Measurements from ENCODE around the gene KIF15.
"Not testable (repeated sequence)": the region's sequence is repeated elsewhere in the genome, so short reads cannot be mapped to it uniquely, and the experiment has no call there.

Gene KIF15

DNA sequence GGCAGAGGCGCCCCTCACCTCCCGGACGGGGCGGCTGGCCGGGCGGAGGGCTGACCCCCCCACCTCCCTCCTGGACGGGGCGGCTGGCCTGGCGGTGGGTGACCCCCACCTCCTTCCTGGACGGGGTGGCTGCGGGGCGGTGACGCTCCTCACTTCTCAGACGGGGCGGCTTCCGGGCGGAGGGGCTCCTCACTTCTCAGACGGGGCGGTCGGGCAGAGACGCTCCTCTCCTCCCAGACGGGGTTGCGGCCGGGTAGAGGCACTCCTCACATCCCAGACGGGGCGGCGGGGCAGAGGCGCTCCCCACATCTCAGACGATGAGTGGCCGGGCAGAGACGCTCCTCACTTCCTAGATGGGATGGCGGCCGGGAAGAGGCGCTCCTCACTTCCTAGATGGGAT is 59.6 kb downstream of the KIF15 start:
- DNase-seq, result not testable (repeated sequence)

DNA sequence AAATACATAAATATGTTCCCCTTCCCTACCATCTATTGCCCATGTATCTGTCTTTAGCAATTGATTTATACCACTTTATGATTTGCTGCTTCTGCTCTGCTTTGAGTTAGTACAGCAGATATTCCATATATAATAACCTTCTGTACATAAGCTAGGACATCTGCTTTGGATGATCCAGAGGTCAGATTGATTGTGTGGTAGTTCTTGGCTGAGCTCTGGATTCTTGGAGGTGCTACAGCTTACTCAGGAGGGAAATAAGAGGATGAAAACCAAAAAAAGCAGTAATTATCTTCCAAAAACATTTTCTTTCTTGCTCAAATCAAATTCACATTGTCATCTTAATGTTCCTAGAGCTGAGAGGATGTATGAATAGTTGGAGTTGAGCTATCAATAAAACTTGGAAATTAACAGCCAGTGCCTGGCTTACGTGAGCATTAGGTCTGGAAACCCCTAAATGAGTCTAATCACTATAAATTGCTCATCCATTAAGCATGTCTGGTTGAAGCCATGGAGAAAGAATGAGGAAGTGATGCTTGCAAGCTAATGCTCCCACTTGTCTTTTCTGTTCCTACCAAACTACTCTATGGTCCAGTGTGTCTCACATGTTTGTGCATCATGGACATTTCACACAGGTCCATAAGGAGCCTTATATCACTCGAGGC is 63.8 kb downstream of the KIF15 start:
- no peak for DNase-seq

DNA sequence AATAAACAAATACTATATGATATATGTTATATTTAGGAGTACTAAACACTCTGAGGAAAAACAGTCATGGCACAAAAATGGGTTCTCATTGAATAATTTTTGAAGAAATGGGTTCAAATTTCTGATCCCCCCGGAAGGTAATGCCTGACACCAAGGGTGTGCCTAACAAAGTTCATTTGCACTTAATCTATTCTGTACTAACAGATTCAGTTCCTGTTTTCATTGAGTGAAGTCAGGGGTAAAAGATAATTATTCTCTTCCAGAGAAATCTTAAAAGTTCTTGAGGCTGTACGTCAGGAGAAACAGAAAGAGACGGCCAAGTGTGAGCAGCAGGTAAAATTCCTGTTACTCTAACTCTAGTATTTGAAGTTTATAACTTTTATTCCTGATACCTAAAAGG is 65.6 kb downstream of the KIF15 start:
- DNase-seq, result no peak

DNA sequence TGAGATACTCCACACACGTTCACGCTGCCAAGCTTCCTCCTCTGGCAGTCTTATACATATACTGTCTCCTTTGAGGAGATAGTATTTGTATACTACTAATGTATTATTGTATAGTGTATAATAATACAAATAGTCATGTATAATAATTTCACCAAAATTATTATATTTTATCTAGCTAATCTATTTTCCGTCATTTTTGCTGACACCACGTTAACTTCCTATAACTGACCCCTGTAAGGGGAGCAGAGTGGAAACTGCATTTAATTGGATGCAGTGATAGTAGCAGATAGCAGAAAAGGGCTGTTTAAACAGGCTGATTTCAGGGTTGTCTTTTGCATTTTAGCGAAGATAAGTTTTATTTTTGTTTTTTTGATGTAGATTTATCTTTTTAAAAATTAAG is 69.6 kb downstream of the KIF15 start:
- no peak for DNase-seq

DNA sequence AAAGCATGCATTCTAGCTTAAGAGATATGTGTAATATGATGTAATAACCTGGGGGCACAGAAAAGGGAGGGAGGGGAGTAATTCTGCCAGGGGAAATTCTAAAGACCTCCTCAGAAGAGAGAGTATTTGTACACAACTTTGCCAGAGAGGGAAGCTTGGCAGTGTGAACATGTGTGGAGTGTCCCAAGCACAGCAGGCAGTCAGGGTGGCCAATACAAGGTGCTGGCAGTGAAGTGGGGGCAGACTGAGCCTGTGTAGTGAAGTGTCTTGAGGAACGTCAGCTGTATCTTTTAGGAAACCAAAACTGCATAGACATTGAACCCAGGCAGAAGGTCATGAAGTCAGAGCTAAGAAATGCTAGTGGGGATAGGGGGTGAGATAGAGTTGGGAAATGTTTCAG is 70.4 kb downstream of the KIF15 start:
- DNase-seq, result no peak

DNA sequence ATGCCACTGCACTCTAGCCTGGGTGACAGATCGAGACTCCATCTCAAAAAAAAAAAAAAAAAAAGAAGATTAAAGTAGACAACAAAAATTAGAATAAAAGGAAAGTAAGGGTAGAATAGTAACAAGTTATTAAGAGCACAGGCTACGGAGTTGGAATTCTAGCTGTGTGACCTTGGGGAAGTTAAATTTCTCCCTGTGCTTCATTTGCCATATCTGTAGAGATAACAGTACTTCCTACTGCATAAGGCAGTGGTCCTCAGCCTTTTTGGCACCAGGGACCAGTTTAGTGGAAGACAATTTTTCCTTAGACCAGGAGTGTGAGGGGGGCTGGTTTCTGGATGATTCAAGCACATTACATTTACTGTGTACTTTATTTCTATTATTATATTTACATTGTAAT is 71.4 kb downstream of the KIF15 start:
- DNase-seq, result no peak

DNA sequence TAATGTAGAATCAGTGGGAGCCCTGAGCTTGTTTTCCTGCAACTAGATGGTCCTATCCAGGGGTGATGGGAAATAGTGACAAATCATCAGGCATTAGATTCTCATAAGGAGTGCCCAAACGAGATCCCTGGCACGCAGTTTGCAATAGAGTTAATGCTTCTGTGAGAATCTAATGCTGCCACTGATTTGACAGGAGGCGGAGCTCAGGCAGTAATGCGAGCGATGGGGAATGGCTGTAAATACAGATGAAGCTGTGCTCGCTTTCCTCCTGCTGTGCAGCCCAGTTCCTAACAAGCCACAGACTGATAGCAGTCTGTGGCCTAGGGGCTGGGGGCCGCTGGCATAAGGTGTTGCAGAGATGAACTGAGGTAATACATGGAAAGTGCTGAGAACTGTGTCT is 71.8 kb downstream of the KIF15 start:
- no peak for DNase-seq

DNA sequence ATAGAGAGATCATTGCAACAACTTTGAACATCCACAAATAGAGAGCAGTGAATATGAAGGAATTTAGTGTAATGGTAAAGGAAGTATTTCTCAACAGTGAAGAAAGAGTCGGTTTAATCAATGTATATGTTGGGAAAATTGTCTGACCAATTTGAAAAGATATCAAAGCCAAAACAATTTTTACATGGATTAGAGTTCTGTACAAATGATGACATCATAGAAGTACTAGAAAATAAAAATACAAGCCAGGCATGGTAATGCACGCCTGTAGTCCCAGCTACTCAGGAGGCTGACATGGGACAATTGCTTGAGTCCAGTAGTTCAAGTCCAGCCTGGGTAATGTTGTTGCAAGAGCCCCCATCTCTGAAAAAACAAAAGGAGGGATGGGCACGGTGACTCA is 74.1 kb downstream of the KIF15 start:
- DNase-seq, result no peak

DNA sequence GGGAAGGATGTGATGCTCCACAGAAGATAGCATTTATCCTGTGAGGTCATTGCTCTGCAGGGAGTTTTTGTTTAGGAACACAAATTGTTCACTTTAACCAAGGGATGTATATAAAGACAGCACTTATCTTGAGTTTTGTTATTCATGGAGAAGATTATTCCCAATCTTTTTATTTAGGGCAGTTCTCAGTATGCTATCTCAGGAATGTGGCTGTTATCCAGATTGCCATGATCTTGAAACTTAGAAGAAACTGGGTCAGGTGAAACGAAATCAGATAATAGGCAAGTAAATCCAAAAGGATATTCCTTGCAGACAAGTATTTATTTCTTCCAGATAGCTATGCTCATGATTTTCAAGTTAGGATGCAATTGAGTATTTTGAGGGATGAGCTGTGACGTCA is 80.8 kb downstream of the KIF15 start:
- DNase-seq, result no peak

DNA sequence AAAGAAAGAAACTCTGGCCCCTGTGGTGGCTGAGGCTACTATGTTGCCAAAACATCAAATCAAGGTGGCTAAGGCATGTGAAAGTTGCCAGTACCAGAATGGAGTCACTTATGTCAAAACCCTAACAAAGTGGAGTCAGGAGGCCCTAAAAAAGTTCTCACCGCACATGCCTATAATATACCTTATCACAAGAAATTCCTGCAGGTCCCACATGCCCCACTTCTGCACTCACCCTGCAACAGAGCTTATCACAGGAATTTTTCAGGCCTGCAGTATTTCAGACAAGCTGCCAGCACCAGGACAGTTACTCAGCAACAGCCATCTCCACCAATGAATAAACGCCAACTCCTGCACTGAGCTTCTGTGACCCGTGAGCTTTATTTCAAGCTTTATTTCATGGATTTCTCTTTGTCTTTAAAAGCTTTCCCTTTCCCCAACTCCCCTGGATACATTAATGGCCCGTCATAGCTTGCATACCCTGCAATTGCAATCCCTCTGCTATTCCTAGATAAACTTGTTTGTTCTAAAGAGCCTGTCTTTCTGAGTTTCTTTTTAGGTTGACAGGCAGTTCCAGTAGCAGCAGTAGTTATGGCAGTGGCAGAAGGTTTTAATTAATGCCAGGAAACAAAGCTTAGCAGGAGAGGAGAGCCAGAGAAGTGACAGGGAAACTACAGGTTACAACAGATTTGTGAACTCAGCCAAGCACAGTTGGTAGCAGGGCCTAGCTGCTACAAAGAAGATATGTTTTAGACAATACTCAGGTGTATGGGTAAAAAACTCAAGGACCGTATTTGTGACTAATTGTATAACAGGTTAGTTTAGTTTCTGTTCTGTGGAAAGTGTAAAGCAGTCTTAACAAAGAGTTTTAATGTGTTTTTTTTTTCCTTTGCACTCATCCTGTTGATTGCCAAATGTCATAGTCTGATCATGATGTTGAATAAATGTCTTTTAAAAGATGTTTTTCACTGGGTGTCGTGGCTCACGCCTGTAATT is 84.2 kb downstream of the KIF15 start:
- DNase-seq, result no peak

DNA sequence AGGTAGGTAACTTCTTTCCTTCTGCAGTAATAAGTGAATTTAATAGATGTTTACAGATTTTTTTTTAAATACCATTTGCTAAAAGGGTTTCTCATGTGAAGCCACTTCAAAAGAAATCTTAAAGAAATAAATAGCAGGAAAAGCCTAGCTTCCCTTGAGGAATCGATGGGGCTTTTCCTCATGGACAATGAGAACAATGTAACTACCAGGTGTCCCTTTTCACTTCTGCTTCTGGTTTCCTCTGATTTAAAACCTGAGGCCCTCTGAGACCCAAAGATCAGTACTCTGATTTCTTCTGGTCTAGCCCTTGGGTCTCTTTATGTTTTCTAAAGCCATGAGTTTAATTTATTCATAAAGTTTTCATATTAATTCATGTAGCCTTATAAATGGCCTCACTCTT is 87.0 kb downstream of the KIF15 start:
- DNase-seq, result no peak

DNA sequence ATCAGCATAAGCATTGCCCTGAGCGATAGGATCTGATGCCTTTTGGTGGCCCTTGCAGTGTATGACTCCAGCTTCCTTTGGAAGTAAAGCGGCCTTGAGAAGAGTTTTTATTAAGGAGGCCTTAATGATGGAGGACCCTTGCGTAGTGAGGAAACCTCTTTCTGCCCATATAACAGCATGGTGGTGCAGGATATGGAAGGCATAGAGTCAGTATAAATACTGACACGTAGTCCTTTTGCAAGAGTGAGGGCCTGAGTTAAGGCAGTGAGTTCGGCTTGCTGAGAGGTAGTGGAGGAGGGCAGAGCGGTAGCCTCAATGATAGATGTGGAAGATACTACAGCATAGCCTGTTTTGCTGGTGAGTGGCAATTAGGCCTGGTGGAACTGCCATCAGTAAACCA is 95.1 kb downstream of the KIF15 start:
- not testable (repeated sequence) for DNase-seq

DNA sequence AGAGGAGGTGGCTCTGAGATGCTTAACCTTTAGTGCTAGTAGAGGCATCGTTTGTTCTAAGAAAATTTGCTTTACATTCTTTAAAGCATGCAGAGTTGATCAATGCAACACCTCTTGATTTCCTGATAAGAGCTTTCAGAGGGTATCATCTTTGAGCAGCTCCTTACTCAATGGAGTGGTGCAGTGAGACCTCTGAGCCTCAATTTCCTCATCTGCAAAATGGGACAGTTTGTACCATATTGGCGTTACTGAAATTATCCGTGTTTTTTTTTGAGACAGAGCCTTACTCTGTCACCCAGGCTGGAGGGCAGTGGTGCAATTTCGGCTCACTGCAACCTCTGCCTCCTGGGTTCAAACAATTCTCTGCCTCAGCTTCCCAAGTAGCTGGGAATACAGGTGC is 98.5 kb downstream of the KIF15 start:
- no peak for DNase-seq

DNA sequence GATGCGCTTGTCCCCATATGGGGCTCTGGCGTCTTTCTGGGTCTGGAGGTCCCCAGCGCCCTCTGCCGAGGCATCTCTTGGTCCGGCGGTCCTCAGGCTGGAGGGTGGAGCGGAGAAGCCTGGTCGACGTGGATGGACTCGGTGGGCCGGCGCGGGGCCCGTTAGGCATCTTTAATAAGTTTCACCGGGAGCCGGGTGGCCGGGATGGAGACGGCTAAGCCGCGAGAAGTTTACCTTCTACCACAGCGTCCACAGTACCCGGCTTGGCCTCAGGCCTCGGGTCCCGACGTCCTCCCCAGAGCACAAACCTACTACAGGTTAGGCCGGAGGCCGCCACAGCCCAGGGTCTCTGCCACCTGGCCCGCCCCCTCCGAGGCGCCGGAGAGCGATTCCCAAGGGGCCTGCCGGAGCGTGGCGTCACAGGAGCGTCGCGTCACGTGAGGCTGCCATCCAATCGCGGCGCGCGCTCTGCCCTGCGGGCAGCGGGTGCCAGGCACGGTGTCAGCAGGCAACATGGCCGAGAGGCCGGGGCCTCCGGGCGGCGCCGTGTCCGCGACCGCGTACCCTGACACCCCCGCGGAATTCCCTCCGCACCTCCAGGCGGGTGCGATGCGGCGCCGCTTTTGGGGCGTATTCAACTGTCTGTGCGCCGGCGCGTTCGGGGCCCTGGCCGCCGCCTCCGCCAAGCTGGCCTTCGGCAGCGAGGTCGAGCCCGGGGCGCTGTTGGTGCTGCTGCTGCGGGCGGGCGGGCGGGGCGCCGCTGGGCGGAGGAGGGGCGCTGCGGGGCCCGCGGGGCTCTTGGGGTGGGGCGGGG is 100.0 kb downstream of the KIF15 start, which contains the start of gene TMEM42:
Gene TMEM42 (plus strand): TSS at position 501 of the 814 bp plus-strand sequence. CDS start 13 bp downstream, at position 514.
- peak; percentile 72 for DNase-seq

DNA sequence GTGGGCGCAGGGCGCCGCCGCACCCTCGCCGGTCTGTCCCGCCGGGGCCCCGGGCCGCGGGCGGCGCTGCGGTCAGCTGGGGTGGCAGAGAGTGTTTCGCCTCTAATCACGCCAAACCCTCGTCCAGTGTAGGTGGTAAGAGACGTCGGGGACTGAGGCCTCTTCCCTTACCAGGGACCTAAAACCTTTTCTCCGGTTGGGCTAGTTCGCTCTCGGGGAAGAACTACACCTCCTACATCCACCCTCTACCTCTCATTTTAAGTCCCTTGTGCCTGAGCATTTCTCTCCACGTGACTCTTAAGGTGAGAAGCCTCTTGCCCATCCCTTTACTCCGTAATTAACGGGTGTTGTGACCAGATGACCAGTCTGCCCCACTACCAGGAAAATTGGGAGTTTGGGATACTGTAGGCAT is 100.6 kb downstream of the KIF15 start:
- no peak for DNase-seq

DNA sequence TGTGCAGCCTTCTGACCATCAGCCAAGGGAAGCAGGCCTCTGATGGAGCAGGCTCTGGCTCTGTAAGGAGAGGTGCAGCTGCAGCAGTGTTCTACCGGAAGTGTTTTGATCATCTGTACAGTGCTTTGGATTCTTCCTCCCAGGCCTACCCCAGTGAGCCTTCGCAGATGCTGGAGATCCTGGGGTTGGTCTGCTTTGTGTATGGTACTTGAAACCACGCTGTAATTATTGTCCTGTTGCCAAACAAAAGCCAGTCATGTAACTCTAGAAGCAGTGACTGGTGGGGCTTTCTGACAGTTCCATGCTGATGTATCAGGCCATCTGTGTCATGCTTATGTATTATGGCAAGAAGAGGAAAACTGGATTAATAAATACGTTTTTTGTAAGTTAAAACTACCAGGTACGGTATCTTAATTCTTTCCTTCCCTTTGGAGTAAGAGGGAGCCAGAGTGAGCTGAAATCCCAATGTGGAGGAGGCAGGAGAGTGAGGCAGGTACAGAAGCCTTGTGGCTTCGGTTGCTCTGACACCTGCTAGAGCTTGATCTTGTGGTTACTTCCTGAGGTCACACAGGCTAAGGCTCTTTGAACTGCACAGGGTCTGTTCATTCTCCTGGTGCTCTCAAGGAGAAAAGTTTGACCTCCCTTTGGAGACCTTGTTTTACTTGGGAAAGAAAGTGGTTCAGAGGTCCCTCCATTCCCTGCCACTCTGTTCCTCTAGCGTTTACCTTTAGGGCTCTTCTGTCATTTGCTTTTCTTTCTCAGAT is 103.9 kb downstream of the KIF15 start:
- DNase-seq, result no peak

DNA sequence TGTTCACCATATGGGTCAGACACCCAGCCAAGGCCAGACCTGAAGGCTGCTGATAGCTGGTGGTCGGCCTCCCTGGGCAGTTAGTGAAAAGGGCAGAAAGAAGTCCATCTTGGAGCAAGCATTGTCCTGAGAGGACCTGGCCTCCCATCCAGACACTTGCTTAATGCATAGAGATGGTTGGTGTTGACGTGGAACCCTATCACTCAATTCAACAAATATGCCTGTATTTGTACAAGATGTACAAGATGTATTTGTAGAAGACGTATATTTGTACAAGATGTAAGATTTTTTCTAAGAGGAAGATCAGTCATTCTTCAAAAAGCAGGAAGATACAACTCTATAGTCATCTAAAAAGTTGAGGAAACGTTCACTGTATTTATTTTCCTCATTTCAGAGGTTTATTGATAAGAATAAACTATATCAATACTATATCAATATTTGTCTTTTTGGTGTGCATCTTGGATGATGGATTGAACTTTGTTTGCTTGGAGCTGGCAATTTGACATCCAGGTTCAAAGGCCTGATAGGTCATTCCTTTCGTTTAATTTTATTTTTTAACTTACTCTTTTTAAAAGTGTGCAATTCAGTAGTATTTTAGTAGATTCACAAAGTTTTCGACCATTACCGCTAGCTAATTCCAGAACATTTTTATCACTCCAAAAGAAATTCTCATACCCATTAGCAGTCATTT is 106.0 kb downstream of the KIF15 start:
- no peak for DNase-seq

DNA sequence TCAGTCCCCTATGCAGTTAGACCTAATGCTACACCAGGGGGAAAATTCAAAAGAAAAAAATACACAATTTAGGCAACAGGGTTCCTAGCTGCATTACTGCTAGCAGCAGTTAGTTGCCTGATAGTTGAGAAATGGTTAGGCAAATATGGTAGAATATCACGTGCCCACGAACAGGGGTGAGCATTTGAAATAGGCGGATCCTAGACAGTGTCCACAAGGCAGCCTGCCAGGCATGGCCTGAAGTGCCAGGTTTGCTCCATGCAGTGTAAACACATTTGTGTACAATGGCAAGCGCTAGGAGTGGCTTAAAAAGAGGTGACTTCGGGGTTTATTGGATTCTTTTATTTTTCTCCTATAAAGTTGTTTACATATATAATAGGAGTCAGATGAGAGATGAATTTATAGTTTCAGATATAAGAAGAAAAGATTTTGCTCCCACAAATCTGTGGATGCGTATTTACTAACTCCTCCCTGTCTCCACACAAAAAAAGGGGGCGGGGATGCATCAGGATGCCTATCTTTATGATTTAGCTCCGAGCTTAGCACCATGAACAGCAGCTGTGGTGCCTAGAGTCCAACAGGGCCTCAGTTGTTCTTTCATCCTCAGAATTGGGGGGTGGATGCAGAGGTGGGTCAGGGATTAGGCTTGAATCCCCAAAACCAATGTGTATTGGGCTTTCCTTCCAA is 108.9 kb downstream of the KIF15 start:
- DNase-seq, result no peak

DNA sequence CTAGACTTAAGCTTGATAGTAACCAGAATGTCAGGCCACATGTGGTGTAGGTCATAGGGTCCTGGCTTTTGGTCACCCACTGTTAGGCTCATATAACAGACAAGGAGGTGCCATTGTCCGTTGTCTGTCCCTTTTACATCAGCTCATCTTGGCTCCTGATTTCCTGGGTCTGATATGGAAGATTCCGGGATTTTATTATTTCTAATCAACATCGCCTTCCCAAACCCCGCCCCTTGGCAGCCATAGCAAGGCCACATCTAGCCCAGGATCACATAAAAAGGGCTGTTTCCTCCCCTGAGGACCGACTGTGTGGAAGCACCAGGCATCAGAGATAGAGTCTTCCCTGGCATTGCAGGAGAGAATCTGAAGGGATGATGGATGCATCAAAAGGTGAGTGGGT is 112.7 kb downstream of the KIF15 start, which contains the start of gene TGM4:
Gene TGM4 (plus strand): TSS at position 301 of the 400 bp plus-strand sequence. CDS start 71 bp downstream, at position 372.
- DNase-seq, result no peak

DNA sequence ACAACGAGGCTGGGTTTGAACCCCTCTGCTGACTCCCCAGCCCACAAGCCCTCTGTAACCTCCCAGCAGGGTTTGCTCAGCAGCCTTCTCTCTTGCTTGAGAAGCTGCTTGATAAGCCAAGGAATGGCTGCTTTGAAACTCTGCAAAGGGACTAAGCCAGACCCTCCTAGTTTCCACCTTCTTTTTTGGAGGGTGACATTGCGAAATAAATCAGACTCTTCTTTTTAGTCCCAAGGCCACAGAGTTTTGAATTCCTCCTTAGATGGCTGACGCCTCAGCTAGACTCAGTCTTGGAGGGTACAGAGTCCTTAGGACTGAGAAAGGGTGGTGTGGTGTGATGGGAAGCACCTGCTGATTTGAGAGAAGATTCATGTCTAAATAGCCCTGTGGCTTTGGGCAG is 114.0 kb downstream of the KIF15 start:
- no peak for DNase-seq

DNA sequence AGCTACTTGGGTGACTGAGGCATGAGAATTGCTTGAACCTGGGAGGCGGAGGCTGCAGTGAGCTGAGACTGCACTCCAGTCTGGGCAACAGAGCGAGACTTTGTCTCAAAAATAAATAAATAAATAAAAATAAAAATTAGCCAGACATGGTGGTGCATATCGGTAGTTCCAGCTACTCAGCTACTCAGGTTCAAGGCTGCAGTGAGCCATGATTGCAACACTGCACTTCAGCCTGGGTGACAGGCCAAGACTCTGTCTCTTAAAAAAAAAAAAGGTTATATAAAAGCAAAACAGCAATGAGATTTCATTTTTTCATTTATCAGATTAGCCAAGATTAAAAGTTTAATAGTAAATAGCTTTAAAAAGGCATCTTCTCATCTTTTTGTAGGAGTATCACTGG is 115.7 kb downstream of the KIF15 start:
- no peak for DNase-seq

Measured in NCI-H1105 (cell line).